GM12878 (cell line): ENCODE results near the gene GHRL. TPM values are rescaled to one million over a fixed set of nuclear protein-coding genes. Genes with fewer than 3 reads are reported as not detected.
"Not testable (repeated sequence)": the region's sequence is repeated elsewhere in the genome, so short reads cannot be mapped to it uniquely, and the experiment has no call there.

Experiments used
- ATAC-seq: fragments of 200-7000 bp; cut with Tn5 transposase; 3 replicates; pipeline ENCODE4 v1.9.1; 2020; ENCODE audit warnings: mild to moderate bottlenecking, moderate library complexity
- BruUV-seq: library from RNA; stranded (reverse); fragments of 400-500 nt; replicated peaks from 2 replicates; lab custom pipeline; 2021; lab: Mats Ljungman, UMichigan
- CTCF ChIA-PET: fragments of 300-600 bp; sonication (Branson Sonifier 250); formaldehyde crosslinking; extraction: SDS; loops from one replicate; lab custom pipeline; 2021; ENCODE audit warnings: inconsistent platforms; lab: Yijun Ruan, JAX
- POLR2A ChIA-PET: fragments of 350-600 bp; formaldehyde crosslinking; extraction: SDS; loops from one replicate; lab custom pipeline; 2021; ENCODE audit warnings: inconsistent platforms; lab: Charles Lee
- RAD21 ChIA-PET: fragments of 300-600 bp; sonication (Branson Sonifier 250); formaldehyde crosslinking; loops from one replicate; lab custom pipeline; 2023; ENCODE audit warnings: antibody characterized with exemption; ENCODE audit not compliant: unreplicated experiment; lab: Charles Lee
- SMC1A ChIA-PET: fragments of 300-600 bp; sonication (Branson Sonifier 250); formaldehyde crosslinking; loops from one replicate; lab custom pipeline; 2023; ENCODE audit not compliant: unreplicated experiment, uncharacterized antibody; lab: Charles Lee
- DNase-seq: peaks from one replicate; pipeline ENCODE4 v3.0.0-alpha.2; 2011; ENCODE audit warnings: low read depth, low spot score
- FAIRE-seq: peaks from 3 replicates; lab custom pipeline; 2011; peaks lifted over from hg19 to GRCh38; lab: Jason Lieb, UNC
- H2AFZ ChIP-seq: 2 replicates; pipeline ENCODE4 v1.6.0; 2011; ENCODE audit warnings: low read depth, low read length, control low read depth; ENCODE audit not compliant: control insufficient read depth
- H3K27ac ChIP-seq: 2 replicates; pipeline ENCODE4 v1.5.1; 2011; ENCODE audit warnings: control low read depth; ENCODE audit not compliant: control insufficient read depth, insufficient read depth
- H3K27me3 ChIP-seq, 2 experiments: replicated peaks in 1 of 2; 2 replicates each; pipeline versions ENCODE4 v1.6.0 to v1.6.1; 2011; ENCODE audit warnings: low read length in 1 of 2; ENCODE audit not compliant: control insufficient read depth in 2 of 2, insufficient read depth in 2 of 2
- H3K36me3 ChIP-seq, 2 experiments: 2 replicates each; pipeline ENCODE4 v1.5.1; 2011; ENCODE audit warnings: low read length in 1 of 2; ENCODE audit not compliant: control insufficient read depth in 2 of 2, insufficient read depth in 2 of 2
- H3K4me1 ChIP-seq: 2 replicates; pipeline ENCODE4 v1.6.1; 2011; ENCODE audit warnings: mild to moderate bottlenecking, low read length, moderate library complexity, mixed read lengths; ENCODE audit not compliant: control insufficient read depth, insufficient read depth
- H3K4me2 ChIP-seq: 2 replicates; pipeline ENCODE4 v1.6.0; 2011; ENCODE audit warnings: control low read depth; ENCODE audit not compliant: control insufficient read depth, insufficient read depth
- H3K4me3 ChIP-seq: fragments of 200-600 bp; sonication (generic); 2 replicates; pipeline ENCODE4 v1.5.1; 2016
- H3K79me2 ChIP-seq: 2 replicates; pipeline ENCODE4 v1.6.0; 2011; ENCODE audit warnings: low read length; ENCODE audit not compliant: control insufficient read depth, insufficient read depth
- H3K9ac ChIP-seq: 2 replicates; pipeline ENCODE4 v1.8.0; 2011; ENCODE audit warnings: low read length, control low read depth, mixed read lengths; ENCODE audit not compliant: control insufficient read depth, insufficient read depth
- H3K9me3 ChIP-seq: replicated peaks from 3 replicates; pipeline ENCODE4 v1.5.1; 2011; ENCODE audit warnings: mild to moderate bottlenecking, low read length; ENCODE audit not compliant: control insufficient read depth, insufficient read depth
- H4K20me1 ChIP-seq: 2 replicates; pipeline ENCODE4 v1.6.0; 2011; ENCODE audit not compliant: control insufficient read depth, insufficient read depth
- IKZF1 ChIP-seq: fragments of 450-650 bp; conservative IDR thresholded peaks from 2 replicates; pipeline ENCODE4 v1.6.1; 2017; ENCODE audit warnings: antibody characterized with exemption, mild to moderate bottlenecking
- NR2F1 ChIP-seq: fragments of 450-650 bp; conservative IDR thresholded peaks from 2 replicates; pipeline ENCODE4 v1.6.1; 2017; ENCODE audit warnings: mild to moderate bottlenecking
- RB1 ChIP-seq: fragments of 450-650 bp; formaldehyde crosslinking; IDR thresholded peaks from 2 replicates; pipeline ENCODE4 v1.6.1; 2017; ENCODE audit warnings: mild to moderate bottlenecking, borderline replicate concordance
- STAT1 ChIP-seq: fragments of 450-650 bp; conservative IDR thresholded peaks from 2 replicates; pipeline ENCODE4 v1.6.1; 2014; ENCODE audit warnings: antibody characterized with exemption, mild to moderate bottlenecking
- ZNF207 ChIP-seq: fragments of 450-650 bp; IDR thresholded peaks from 2 replicates; pipeline ENCODE4 v1.6.1; 2014; ENCODE audit warnings: antibody characterized with exemption, mild to moderate bottlenecking, borderline replicate concordance
- WGBS: methylation state at CpG from one replicate; pipeline ENCODE4 v1.1.6; 2016; ENCODE audit warnings: low lambda C conversion rate; ENCODE audit not compliant: insufficient replicate concordance, insufficient coverage; ENCODE audit errors: missing lambda C conversion rate; 5-methylcytosine and 5-hydroxymethylcytosine counted together
- in situ Hi-C: fragments of 300-500 bp; cut with MboI; formaldehyde crosslinking; loops from 9 replicates; pipeline ENCODE4 v1.14.3; 2018; ENCODE audit warnings: mixed read lengths
- intact Hi-C: fragments of 100-400 bp; cut with micrococcal nuclease; formaldehyde crosslinking; loops from one replicate; pipeline ENCODE4 v1.14.2; 2022; ENCODE audit not compliant: unreplicated experiment
- polyA plus RNA-seq, 11 experiments: library from polyadenylated mRNA; depleted of rRNA in 4 of 11; unstranded in 6 of 11; stranded (reverse) in 5 of 11; fragments of >200 nt; fragmentation: Nextera tagmentation in 4 of 11; fragmentation: Illumina TruSeq in 1 of 11; extraction: Ambion mirVana in 4 of 11; extraction: Trizol in 1 of 11; gene quantifications; 1 replicate in 1 of 11; 2 replicates in 10 of 11; pipeline versions ENCODE4 v1.2.1 to v1.2.3, GENCODE V29; 2011 to 2016; ENCODE audit warnings: inconsistent platforms in 2 of 11, missing spikeins in 2 of 11, low read depth in 1 of 11
- total RNA-seq, 4 experiments: library from RNA; depleted of rRNA in 3 of 4; stranded (reverse); fragments of >200 nt in 3 of 4; fragmentation: Illumina TruSeq in 1 of 4; extraction: Trizol in 1 of 4; gene quantifications; 2 replicates each; pipeline versions ENCODE4 v1.2.1 to v1.2.3, GENCODE V29; 2013 to 2021
- TF ChIP-seq, protein P1 (sequence below): fragments of 450-650 bp; formaldehyde crosslinking; IDR thresholded peaks from 2 replicates; pipeline ENCODE4 v1.5.0; 2022; ENCODE audit warnings: mild to moderate bottlenecking, missing genetic modification characterization
- TF ChIP-seq, protein P2 (sequence below): fragments of 150-350 bp; IDR thresholded peaks from 2 replicates; pipeline ENCODE4 v1.6.1; 2014; ENCODE audit warnings: mild to moderate bottlenecking, low read depth, low read length
- TF ChIP-seq, protein P3 (sequence below): IDR thresholded peaks from 2 replicates; pipeline ENCODE4 v1.6.1; 2012; ENCODE audit warnings: low read length, inconsistent platforms

The GHRL gene
- total and polyA plus RNA-seq, 10 of the 15 experiments (the other 5 are each of a cell fraction or from before 2014, with no cell fraction given): 0.35 to 2.2 (median 0.88) TPM

DNA sequence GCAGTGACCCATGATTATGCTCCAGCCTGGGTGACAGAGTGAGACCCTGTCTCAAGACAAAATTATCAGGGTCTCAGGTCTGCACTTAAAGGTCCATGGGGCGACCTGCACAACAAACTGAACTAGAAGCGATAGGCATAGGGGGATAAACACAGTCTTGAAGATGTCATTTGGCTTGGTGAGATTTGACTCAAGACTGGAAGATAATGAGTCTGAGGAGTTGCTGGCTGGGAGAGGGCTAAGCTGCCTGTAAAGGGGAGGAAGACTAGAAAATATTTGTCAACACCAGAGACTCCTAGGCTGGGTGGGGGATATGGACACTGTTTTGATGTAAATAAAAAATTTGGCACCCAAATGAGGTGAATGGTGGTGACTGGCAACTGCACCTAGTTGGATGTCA lies 19.8 kb downstream of the GHRL start (continued):
- TF ChIP-seq, protein P1, sequence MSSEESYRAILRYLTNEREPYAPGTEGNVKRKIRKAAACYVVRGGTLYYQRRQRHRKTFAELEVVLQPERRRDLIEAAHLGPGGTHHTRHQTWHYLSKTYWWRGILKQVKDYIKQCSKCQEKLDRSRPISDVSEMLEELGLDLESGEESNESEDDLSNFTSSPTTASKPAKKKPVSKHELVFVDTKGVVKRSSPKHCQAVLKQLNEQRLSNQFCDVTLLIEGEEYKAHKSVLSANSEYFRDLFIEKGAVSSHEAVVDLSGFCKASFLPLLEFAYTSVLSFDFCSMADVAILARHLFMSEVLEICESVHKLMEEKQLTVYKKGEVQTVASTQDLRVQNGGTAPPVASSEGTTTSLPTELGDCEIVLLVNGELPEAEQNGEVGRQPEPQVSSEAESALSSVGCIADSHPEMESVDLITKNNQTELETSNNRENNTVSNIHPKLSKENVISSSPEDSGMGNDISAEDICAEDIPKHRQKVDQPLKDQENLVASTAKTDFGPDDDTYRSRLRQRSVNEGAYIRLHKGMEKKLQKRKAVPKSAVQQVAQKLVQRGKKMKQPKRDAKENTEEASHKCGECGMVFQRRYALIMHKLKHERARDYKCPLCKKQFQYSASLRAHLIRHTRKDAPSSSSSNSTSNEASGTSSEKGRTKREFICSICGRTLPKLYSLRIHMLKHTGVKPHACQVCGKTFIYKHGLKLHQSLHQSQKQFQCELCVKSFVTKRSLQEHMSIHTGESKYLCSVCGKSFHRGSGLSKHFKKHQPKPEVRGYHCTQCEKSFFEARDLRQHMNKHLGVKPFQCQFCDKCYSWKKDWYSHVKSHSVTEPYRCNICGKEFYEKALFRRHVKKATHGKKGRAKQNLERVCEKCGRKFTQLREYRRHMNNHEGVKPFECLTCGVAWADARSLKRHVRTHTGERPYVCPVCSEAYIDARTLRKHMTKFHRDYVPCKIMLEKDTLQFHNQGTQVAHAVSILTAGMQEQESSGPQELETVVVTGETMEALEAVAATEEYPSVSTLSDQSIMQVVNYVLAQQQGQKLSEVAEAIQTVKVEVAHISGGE (CRISPR knock-in tag): no peak
- TF ChIP-seq, protein P2, sequence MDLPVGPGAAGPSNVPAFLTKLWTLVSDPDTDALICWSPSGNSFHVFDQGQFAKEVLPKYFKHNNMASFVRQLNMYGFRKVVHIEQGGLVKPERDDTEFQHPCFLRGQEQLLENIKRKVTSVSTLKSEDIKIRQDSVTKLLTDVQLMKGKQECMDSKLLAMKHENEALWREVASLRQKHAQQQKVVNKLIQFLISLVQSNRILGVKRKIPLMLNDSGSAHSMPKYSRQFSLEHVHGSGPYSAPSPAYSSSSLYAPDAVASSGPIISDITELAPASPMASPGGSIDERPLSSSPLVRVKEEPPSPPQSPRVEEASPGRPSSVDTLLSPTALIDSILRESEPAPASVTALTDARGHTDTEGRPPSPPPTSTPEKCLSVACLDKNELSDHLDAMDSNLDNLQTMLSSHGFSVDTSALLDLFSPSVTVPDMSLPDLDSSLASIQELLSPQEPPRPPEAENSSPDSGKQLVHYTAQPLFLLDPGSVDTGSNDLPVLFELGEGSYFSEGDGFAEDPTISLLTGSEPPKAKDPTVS: no peak
- TF ChIP-seq, protein P3, sequence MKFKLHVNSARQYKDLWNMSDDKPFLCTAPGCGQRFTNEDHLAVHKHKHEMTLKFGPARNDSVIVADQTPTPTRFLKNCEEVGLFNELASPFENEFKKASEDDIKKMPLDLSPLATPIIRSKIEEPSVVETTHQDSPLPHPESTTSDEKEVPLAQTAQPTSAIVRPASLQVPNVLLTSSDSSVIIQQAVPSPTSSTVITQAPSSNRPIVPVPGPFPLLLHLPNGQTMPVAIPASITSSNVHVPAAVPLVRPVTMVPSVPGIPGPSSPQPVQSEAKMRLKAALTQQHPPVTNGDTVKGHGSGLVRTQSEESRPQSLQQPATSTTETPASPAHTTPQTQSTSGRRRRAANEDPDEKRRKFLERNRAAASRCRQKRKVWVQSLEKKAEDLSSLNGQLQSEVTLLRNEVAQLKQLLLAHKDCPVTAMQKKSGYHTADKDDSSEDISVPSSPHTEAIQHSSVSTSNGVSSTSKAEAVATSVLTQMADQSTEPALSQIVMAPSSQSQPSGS: no peak
- no peak for TF ChIP-seq ZNF207
- TF ChIP-seq STAT1: no peak
- TF ChIP-seq RB1: no peak
- TF ChIP-seq NR2F1: no peak
- TF ChIP-seq IKZF1: no peak

DNA sequence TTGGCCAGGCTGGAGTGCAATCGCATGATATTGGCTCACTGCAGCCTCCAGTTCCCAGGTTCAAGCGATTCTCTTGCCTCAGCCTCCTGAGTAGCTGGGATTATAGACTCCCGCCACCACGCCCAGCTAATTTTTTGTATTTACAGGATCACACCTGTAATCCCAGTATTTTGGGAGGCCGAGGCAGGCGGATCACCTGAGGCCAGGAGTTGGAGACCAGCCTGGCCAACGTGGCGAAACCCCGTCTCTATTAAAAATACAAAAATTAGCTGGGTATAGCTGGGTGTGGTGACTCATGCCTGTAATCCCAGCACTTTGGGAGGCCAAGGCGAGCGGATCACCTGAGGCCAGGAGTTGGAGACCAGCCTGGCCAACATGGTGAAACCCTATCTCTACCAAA lies 20.3 kb downstream of the GHRL start:
- H3K4me1 ChIP-seq, BruUV-seq, H3K9me3 ChIP-seq, H2AFZ ChIP-seq, H3K27me3 ChIP-seq, H3K9ac ChIP-seq, H3K4me2 ChIP-seq, in situ Hi-C loops, FAIRE-seq, H3K27ac ChIP-seq, ATAC-seq, RAD21 ChIA-PET, intact Hi-C loops, DNase-seq, H3K4me3 ChIP-seq, H4K20me1 ChIP-seq: not testable (repeated sequence)
- H3K79me2 ChIP-seq: peaks cover 46% of the 10 kb centered on the region
- SMC1A ChIA-PET: interaction anchor here (1.0 kb wide), 1 partner anchor 10 kb away, joined by 5 read pairs; no protein-coding TSS in a partner anchor
- H3K36me3 ChIP-seq: peaks cover 27 to 31% of the 10 kb centered on the region in 2 experiments; a peak in 3 of 4 replicates
- CTCF ChIA-PET: interaction anchor here (1.3 kb wide), 1 partner anchor 9 kb away, joined by 3 read pairs; no protein-coding TSS in a partner anchor
- 95% methylated on average over 11 of the region's 11 CpGs for WGBS
- POLR2A ChIA-PET: interaction anchor here (0.7 to 1.0 kb wide), 2 partner anchors 9 to 17 kb away, joined by 3 read pairs; no protein-coding TSS in a partner anchor
